HG02798 (cell line): ENCODE data around the gene MYO9B.

Source experiments
- ATAC-seq: cut with Tn5 transposase; IDR thresholded peaks from one replicate; pipeline ENCODE4 v1.9.1; 2021; ENCODE audit warnings: mild to moderate bottlenecking; ENCODE audit not compliant: unreplicated experiment, poor library complexity

Gene MYO9B

GRCh38 chr19:17109962-17110598 lies 34.5 kb downstream of the MYO9B start:
- peak; percentile 40 for ATAC-seq

GRCh38 chr19:17110599-17110966 lies 35.0 kb downstream of the MYO9B start:
- no peak for ATAC-seq

- no peak for ATAC-seq
Measured at GRCh38 chr19:17111766-17112165, 36.2 kb downstream of the MYO9B start.

- no peak for ATAC-seq
Measured at GRCh38 chr19:17112271-17112670, 36.7 kb downstream of the MYO9B start.

- no peak for ATAC-seq
Measured at GRCh38 chr19:17112700-17113099, 37.1 kb downstream of the MYO9B start.

- no peak for ATAC-seq
Measured at GRCh38 chr19:17113127-17113785, 37.7 kb downstream of the MYO9B start.

- no peak for ATAC-seq
Measured at GRCh38 chr19:17114414-17114831, 38.8 kb downstream of the MYO9B start.

- ATAC-seq: no peak
Measured at GRCh38 chr19:17116996-17117702, 41.6 kb downstream of the MYO9B start.

GRCh38 chr19:17118957-17119356 lies 43.4 kb downstream of the MYO9B start:
- no peak for ATAC-seq

- ATAC-seq: no peak
Measured at GRCh38 chr19:17121736-17122293, 46.2 kb downstream of the MYO9B start.

- no peak for ATAC-seq
Measured at GRCh38 chr19:17123041-17123440, 47.5 kb downstream of the MYO9B start.

GRCh38 chr19:17124025-17124424 lies 48.4 kb downstream of the MYO9B start:
- ATAC-seq: no peak

- ATAC-seq: peak; percentile 76
Measured at GRCh38 chr19:17125062-17125727, 49.6 kb downstream of the MYO9B start.

GRCh38 chr19:17125728-17126677 lies 50.4 kb downstream of the MYO9B start:
- ATAC-seq: peak; percentile 64

- no peak for ATAC-seq
Measured at GRCh38 chr19:17127671-17128070, 52.1 kb downstream of the MYO9B start.

GRCh38 chr19:17128403-17128802 lies 52.8 kb downstream of the MYO9B start:
- no peak for ATAC-seq

- no peak for ATAC-seq
Measured at GRCh38 chr19:17128820-17129219, 53.2 kb downstream of the MYO9B start.

- ATAC-seq: no peak
Measured at GRCh38 chr19:17129377-17129776, 53.8 kb downstream of the MYO9B start.

GRCh38 chr19:17135001-17135853 lies 59.6 kb downstream of the MYO9B start:
- peak; percentile 62 for ATAC-seq
